DOHH2 (cell line): ENCODE results near the gene APOBEC3A.

Source experiments
- CTCF ChIP-seq: fragments of 200-600 bp; sonication (generic); IDR thresholded peaks from one replicate; pipeline ENCODE4 v1.5.1; 2014; ENCODE audit warnings: antibody characterized with exemption, mild to moderate bottlenecking, low read depth, low read length; ENCODE audit not compliant: poor library complexity, severe bottlenecking
- EZH2phosphoT487 ChIP-seq: fragments of 200-600 bp; sonication (generic); IDR thresholded peaks from 2 replicates; pipeline ENCODE4 v1.6.1; 2017; ENCODE audit warnings: borderline replicate concordance, mild to moderate bottlenecking, antibody characterized with exemption, low read length, moderate library complexity, mixed read lengths

GRCh38 chr22:38964306-38964705, 6.9 kb downstream of the APOBEC3A start:
- TF ChIP-seq CTCF (no peak), EZH2phosphoT487 (no peak)
